ENCODE data around the gene GABRB2.
"Not testable (repeated sequence)": the region's sequence is repeated elsewhere in the genome, so short reads cannot be mapped to it uniquely, and the experiment has no call there.

DNA sequence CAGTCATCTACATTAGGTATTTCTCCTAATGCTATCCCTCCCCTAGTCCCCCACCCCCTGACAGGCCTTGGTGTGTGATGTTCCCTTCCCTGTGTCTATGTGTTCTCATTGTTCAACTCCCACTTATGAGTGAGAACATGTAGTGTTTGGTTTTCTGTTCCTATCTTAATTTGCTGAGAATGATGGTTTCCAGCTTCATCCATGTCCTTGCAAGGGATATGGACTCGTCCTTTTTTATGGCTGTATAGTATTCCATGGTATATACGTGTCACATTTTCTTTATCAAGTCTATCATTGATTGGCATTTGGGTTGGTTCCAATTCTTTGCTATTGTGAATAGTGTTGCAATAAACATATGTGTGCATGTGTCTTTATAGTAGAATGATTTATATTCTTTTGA is 249.1 kb downstream of the GABRB2 start:
- TF ChIP-seq YY1 (IDR thresholded peaks at IDR 0.05; ENCODE audit: insufficient read depth, insufficient read length); ZNF274 (IDR thresholded peaks at IDR 0.05; ENCODE audit: low read depth, low read length): not testable (repeated sequence)

Data from NT2/D1 (cell line).